ENCODE measurements around the gene RHAG. TPM values are rescaled to one million over a fixed set of nuclear protein-coding genes. Genes with fewer than 3 reads are reported as not detected.

RHAG gene
- total RNA-seq, 1 experiment from 2014 or later: not detected

- Histone ChIP-seq H2BK120ac (ENCODE audit: low read depth, low read length, poor library complexity, severe bottlenecking) (no peak overlapping the region), H3K4ac (ENCODE audit: low read depth, low read length) (no peak overlapping the region), H3K56ac (ENCODE audit: insufficient read length, low read depth, low read length) (no peak overlapping the region), H3K27ac (ENCODE audit: insufficient read length, low read depth, low read length) (no peak overlapping the region), H4K20me1 (ENCODE audit: control insufficient read depth, insufficient read depth, insufficient read length) (no peaks in the 10 kb centered on the region), H3K14ac (ENCODE audit: insufficient read depth, low read length) (no peak overlapping the region), H3K23me2 (ENCODE audit: insufficient read length, low read depth, low read length, poor library complexity, severe bottlenecking) (no peaks in the 10 kb centered on the region), H2BK5ac (ENCODE audit: insufficient read length, low read length) (no peak overlapping the region), H2BK15ac (ENCODE audit: low read depth, low read length) (no peak overlapping the region), H2AK5ac (ENCODE audit: insufficient read length, low read length) (no peak overlapping the region), H2BK20ac (ENCODE audit: low read depth, low read length, poor library complexity, severe bottlenecking) (no peak overlapping the region), H2BK12ac (ENCODE audit: insufficient read length, low read depth, low read length) (no peak overlapping the region), H3K18ac (ENCODE audit: insufficient read length, low read depth, low read length) (no peak overlapping the region), H3K9me3 (ENCODE audit: control insufficient read depth, low read depth, low read length) (no peaks in the 10 kb centered on the region), H3K4me2 (ENCODE audit: insufficient read depth, insufficient read length, low read length) (no peak overlapping the region), H4K5ac (ENCODE audit: insufficient read length, low read depth, low read length) (no peak overlapping the region), H3T11ph (ENCODE audit: low read length) (no peak overlapping the region), H3K79me2 (ENCODE audit: insufficient read depth, low read length) (no peaks in the 10 kb centered on the region), H3K9ac (ENCODE audit: extremely low read depth, insufficient read length, low read length) (no peak overlapping the region), H3K4me1 (ENCODE audit: insufficient read depth, low read length) (no peaks in the 10 kb centered on the region), H4K8ac (replicated peaks; ENCODE audit: insufficient read length, low read depth, low read length) (no peak overlapping the region), H2AFZ (ENCODE audit: low read length) (no peak overlapping the region), H3K79me1 (ENCODE audit: insufficient read depth, low read depth, low read length, poor library complexity, severe bottlenecking) (no peaks in the 10 kb centered on the region), H4K91ac (ENCODE audit: insufficient read length, low read depth, low read length) (no peak overlapping the region), H3K23ac (ENCODE audit: insufficient read length, low read depth, low read length) (no peak overlapping the region), H3K27me3 (ENCODE audit: insufficient read depth, low read length) (no peaks in the 10 kb centered on the region)
- no peak for TF ChIP-seq CTCF (conservative IDR thresholded peaks at IDR 0.05)
- H3K27me3 Mint-ChIP-seq (ENCODE audit: low read depth): no peaks in the 10 kb centered on the region
- no peaks in the 10 kb centered on the region for H3K4me1 Mint-ChIP-seq
- H3K36me3 Mint-ChIP-seq (ENCODE audit: insufficient read depth in 1 of 3, low read depth in 3 of 3): no peaks in the 10 kb centered on the region
- H3K4me3 Mint-ChIP-seq: no peak overlapping the region
- no peaks in the 10 kb centered on the region for H3K9me3 Mint-ChIP-seq
- DNase-seq: no peak
- no peak overlapping the region for H3K27ac Mint-ChIP-seq
- WGBS (ENCODE audit: extremely low coverage, insufficient read length, low lambda C conversion rate): no CpG with 5 or more reads among the region's 2 CpGs
Measured at GRCh38 chr6:49647476-49647875, 10.8 kb upstream of the RHAG start.
